VCaP (cell line): ENCODE measurements around the gene FBXL19.

ENCODE experiments used
- H3K27ac ChIP-seq: fragments of 450-650 bp; 2 replicates; pipeline ENCODE4 v1.5.1; 2017
- CTCF ChIP-seq: fragments of 450-650 bp; conservative IDR thresholded peaks from 2 replicates; pipeline ENCODE4 v1.5.1; 2017; ENCODE audit warnings: mild to moderate bottlenecking, moderate library complexity

The FBXL19 gene

GRCh38 chr16:30924913-30925631, 1.7 kb downstream of the FBXL19 start:
- peak overlapping the region; percentile 89; the same call in 1 of the 2 replicates for H3K27ac ChIP-seq
- no peak for TF ChIP-seq CTCF

- no peak for TF ChIP-seq CTCF
- no peak overlapping the region for H3K27ac ChIP-seq
Observed at GRCh38 chr16:30925632-30925987, 2.2 kb downstream of the FBXL19 start.

GRCh38 chr16:30925995-30926811, 2.8 kb downstream of the FBXL19 start:
- TF ChIP-seq CTCF, result no peak
- H3K27ac ChIP-seq, result no peak overlapping the region

GRCh38 chr16:30926937-30927788, 3.8 kb downstream of the FBXL19 start:
- no peak overlapping the region for H3K27ac ChIP-seq
- no peak for TF ChIP-seq CTCF

- no peak overlapping the region for H3K27ac ChIP-seq
- no peak for TF ChIP-seq CTCF
Observed at GRCh38 chr16:30927789-30928378, 4.5 kb downstream of the FBXL19 start.

GRCh38 chr16:30928390-30928789, 5.0 kb downstream of the FBXL19 start:
- no peak for TF ChIP-seq CTCF
- H3K27ac ChIP-seq, result no peak overlapping the region
